HUES64 (cell line): ENCODE measurements around the gene ZDHHC12.
"Not testable (repeated sequence)": the region's sequence is repeated elsewhere in the genome, so short reads cannot be mapped to it uniquely, and the experiment has no call there.

ENCODE experiments used
- H3K27ac ChIP-seq: 2 replicates; pipeline ENCODE4 v1.7.0; 2013; ENCODE audit warnings: low read depth, low read length, inconsistent platforms
- H3K27me3 ChIP-seq: 2 replicates; pipeline ENCODE4 v1.6.1; 2013; ENCODE audit warnings: mild to moderate bottlenecking, low read length; ENCODE audit not compliant: insufficient read depth
- H3K36me3 ChIP-seq: 2 replicates; pipeline ENCODE4 v1.6.1; 2013; ENCODE audit warnings: mild to moderate bottlenecking, low read length; ENCODE audit not compliant: insufficient read depth
- H3K4me1 ChIP-seq: 2 replicates; pipeline ENCODE4 v1.6.1; 2013; ENCODE audit warnings: mild to moderate bottlenecking, low read length, moderate library complexity; ENCODE audit not compliant: insufficient read depth
- H3K4me3 ChIP-seq: 2 replicates; pipeline ENCODE4 v1.5.1; 2013; ENCODE audit warnings: mild to moderate bottlenecking, low read length, moderate library complexity
- H3K9ac ChIP-seq: 2 replicates; pipeline ENCODE4 v1.6.1; 2013; ENCODE audit warnings: mild to moderate bottlenecking, low read depth, low read length
- H3K9me3 ChIP-seq: 2 replicates; pipeline ENCODE4 v1.6.1; 2013; ENCODE audit warnings: low read depth, low read length; ENCODE audit not compliant: insufficient read depth
- WGBS: fragments of 150-250, 120-280 bp; methylation state at CpG from one replicate; pipeline ENCODE4 v1.1.7; 2013; ENCODE audit warnings: missing lambda C conversion rate; 5-methylcytosine and 5-hydroxymethylcytosine counted together

The ZDHHC12 gene

DNA sequence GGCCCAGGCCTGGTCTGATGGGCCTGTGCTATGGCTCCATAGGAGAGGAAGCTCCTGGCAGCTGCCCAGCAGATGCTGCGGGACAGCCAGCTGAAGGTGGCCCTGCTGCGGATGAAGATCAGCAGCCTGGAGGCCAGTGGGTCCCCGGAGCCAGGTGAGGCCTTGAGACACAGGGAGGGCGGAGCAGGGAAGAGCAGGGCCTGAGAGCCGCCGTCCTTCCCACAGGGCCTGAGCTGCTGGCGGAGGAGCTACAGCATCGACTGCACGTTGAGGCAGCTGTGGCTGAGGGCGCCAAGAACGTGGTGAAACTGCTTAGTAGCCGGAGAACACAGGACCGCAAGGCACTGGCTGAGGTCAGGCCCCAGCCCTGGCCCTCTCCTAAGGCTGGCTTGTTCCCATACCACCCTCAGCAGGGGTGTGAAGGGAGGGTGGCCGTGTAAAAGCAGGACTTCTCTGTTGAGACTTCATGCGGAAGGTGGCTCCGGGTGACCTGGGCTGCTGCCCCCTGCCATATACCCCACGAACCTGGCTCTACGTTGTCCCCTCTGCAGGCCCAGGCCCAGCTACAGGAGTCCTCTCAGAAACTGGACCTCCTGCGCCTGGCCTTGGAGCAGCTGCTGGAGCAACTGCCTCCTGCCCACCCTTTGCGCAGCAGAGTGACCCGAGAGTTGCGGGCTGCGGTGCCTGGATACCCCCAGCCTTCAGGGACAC is 17.1 kb downstream of the ZDHHC12 start:
- no peak overlapping the region for H3K9ac ChIP-seq
- no peak overlapping the region for H3K4me3 ChIP-seq
- H3K27ac ChIP-seq, result no peak overlapping the region
- H3K9me3 ChIP-seq, result no peaks in the 10 kb centered on the region
- no peaks in the 10 kb centered on the region for H3K4me1 ChIP-seq
- whole genome bisulfite sequencing, result 92% methylated on average over 23 of the region's 23 CpGs
- H3K36me3 ChIP-seq, result peaks cover 10% of the 10 kb centered on the region
- no peaks in the 10 kb centered on the region for H3K27me3 ChIP-seq

DNA sequence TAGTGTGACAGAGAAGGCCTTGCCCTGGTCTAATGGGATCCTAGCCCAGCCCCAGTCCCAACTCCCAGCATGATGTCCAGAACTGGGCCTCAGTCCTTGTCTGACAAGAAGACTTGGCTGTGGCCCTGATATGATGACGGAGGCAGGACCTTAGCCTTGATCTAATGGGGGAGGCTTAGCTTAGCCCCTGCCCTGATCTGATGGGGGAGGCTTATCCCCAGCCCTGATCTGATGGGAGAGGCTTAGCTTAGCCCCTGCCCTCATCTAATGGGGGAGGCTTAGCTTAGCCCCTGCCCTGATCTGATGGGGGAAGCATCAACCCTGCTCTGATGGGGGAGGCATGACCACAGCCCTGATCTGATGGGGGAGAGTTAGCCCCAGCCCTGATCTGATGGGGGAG is 17.9 kb downstream of the ZDHHC12 start:
- Histone ChIP-seq H3K9me3 (no peaks in the 10 kb centered on the region), H3K4me1 (no peaks in the 10 kb centered on the region), H3K27ac (no peak overlapping the region), H3K36me3 (peaks cover 10% of the 10 kb centered on the region), H3K27me3 (no peaks in the 10 kb centered on the region), H3K9ac (no peak overlapping the region), H3K4me3 (no peak overlapping the region)
- WGBS, result 94% methylated on average over 1 of the region's 1 CpG

DNA sequence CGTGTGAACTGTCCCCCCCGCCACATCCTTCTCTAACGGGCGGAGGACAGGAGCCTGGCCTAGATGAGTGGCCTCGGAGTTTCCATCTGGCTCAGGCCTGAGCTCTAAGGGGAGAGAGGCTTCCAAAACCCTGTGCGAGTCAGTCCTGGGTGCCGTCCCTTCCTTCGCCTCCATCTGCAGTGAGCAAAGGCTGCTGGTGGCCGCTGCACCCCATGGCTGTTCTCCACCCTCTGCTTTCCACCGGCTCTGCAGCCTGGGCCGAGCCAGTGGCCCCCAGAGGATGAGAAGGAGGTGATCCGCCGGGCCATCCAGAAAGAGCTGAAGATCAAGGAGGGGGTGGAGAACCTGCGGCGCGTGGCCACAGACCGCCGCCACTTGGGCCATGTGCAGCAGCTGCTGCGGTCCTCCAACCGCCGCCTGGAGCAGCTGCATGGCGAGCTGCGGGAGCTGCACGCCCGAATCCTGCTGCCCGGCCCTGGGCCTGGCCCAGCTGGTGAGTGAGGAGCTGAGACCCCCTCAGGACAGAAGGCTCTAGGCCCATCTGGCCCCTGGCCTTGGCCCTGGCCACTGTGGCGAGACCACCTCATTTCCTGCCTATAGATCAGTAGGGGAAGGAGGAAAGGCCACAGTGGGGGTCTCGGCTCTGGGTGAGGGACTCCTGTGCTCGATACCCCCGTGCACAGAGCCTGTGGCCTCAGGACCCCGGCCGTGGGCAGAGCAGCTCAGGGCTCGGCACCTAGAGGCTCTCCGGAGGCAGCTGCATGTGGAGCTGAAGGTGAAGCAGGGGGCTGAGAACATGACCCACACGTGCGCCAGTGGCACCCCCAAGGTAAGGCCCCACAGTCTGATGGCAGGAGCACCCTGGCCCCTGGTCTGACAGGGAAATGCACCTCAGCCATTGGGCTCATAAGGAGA is 18.6 kb downstream of the ZDHHC12 start:
- 95% methylated on average over 36 of the region's 36 CpGs for WGBS
- no peaks in the 10 kb centered on the region for H3K4me1 ChIP-seq
- no peak overlapping the region for H3K9ac ChIP-seq
- H3K36me3 ChIP-seq, result peaks cover 10% of the 10 kb centered on the region
- no peak overlapping the region for H3K4me3 ChIP-seq
- H3K27me3 ChIP-seq, result no peaks in the 10 kb centered on the region
- no peaks in the 10 kb centered on the region for H3K9me3 ChIP-seq
- H3K27ac ChIP-seq, result no peak overlapping the region

DNA sequence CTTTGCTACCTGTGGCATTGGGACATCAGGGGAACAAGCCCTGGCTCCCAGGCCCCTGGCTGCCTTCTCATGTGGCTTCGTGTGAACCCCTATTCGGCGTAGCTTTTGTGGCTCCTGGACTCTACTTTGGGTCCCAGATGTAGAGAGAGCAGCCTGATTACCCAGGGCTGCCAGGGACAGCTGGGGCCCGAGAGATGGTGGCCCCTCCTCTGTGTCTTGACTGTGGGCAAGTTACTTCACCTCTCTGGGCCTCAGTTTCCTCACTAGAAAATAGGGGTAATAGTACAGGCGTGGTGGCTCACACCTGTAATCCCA is 19.6 kb downstream of the ZDHHC12 start:
- no peak overlapping the region for H3K27ac ChIP-seq
- no peak overlapping the region for H3K9ac ChIP-seq
- H3K9me3 ChIP-seq, result no peaks in the 10 kb centered on the region
- no peak overlapping the region; the same call in 1 of the 2 replicates for H3K4me3 ChIP-seq
- H3K4me1 ChIP-seq, result no peaks in the 10 kb centered on the region
- H3K36me3 ChIP-seq, result peaks cover 10% of the 10 kb centered on the region
- WGBS, result 96% methylated on average over 5 of the region's 5 CpGs
- H3K27me3 ChIP-seq, result no peaks in the 10 kb centered on the region

DNA sequence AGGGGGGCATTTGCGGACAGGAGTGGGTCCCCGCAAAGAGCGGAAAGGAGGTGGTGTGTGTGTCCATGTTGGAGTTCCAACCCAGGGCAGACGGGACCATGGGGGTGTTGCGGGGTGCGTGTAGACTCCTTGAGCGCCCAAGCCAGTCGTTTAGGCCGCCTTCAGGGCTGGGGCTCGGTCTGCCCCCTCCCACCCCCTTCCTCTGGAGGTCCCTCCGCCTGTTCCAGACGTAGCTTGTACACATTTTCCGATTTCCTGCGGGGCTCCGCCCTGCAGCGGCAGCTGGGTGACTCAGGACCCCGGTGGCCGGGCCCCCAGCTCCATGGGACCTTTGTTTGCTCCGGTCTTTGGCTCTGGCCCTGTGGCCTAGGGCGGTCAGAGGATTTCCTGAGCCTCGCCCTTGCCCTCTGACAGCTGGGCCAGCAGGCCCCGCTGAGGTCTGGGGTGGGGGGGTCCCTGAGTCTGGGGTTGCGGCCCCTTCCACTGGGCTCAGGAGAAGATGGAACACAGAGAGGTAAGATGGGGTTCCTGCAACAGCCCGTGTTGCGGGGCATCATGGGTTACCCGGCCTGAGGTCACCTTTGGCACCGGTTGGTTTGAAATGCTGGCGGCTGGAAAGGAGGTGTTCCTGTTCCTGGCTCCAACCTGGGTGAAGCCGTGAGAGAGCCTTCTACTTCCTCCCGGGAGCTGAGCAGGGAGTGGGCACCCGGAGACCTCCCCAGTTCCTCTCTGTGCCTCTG is 20.1 kb downstream of the ZDHHC12 start:
- WGBS, result 84% methylated on average over 31 of the region's 31 CpGs
- H3K4me1 ChIP-seq, result no peaks in the 10 kb centered on the region
- no peak overlapping the region for H3K27ac ChIP-seq
- peak overlapping the region; percentile 90 for H3K4me3 ChIP-seq
- H3K9me3 ChIP-seq, result no peaks in the 10 kb centered on the region
- no peaks in the 10 kb centered on the region for H3K27me3 ChIP-seq
- H3K36me3 ChIP-seq, result peaks cover 10% of the 10 kb centered on the region
- peak overlapping the region; percentile 88 for H3K9ac ChIP-seq

DNA sequence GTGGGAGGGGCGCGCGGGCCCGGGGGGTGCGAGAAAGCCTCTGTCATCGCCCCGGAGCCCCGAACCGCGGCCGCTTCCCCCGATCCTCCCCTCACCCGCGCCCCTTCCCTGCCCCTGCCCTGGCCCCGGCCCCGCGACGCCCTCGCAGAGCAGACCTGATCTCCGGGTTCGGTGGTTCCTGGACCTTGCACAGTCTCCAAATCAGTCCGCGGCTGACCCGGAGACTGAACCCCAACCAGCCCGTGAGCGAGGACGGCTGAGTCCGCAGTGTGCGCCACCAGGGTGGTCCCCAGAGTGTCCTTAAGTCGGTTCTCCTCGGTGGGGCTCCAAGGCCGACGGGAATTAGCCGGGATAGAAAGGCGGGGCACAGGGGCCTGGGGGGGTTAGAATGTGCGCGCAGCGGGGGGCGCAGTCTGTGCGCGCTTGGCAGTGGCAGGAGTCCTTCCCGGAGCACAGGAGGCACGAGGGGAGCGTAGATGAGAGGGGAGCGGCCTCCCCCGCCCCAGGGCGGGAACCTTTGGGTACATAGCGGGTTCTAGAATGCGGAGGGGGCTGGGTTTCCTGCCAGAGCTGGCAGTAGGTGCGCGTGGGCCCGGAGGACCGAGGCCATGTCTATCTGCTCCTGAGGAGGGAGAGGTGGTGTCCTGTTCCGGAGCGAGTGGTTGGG is 20.8 kb downstream of the ZDHHC12 start:
- H3K27me3 ChIP-seq, result no peaks in the 10 kb centered on the region
- peak overlapping the region; percentile 88 for H3K9ac ChIP-seq
- H3K4me1 ChIP-seq, result no peaks in the 10 kb centered on the region
- 4% methylated on average over 55 of the region's 55 CpGs for WGBS
- no peaks in the 10 kb centered on the region for H3K9me3 ChIP-seq
- H3K36me3 ChIP-seq, result peaks cover 10% of the 10 kb centered on the region
- H3K4me3 ChIP-seq, result peak overlapping the region; percentile 90
- H3K27ac ChIP-seq, result peak overlapping the region; percentile 80; the same call in 1 of the 2 replicates

DNA sequence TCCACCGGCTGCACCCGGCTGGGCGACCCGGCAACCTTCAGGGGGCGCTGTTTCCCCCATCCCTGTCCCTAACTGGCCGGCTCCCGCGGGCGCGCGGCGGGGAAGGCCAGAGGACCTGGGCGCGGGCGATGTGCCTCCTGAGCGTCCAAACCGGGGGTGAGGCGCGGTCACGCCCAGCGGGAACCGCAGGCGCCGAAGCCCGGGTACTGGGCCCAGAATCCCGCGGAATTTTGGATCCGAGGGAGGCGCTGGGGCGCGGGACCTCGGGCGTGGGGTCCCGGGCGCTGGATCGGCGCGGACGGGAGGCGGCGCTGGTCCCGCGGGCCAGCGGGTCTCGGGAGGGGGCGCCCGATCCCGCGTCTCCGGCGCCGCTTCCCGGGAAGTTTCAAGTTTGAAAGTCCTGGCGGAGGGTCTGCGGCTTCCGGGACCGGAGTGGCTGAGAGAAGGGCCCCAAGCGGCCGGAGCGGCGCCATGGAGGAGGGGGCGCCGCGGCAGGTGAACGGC is 21.4 kb downstream of the ZDHHC12 start, which contains the start of gene PKN3:
TSS of gene PKN3 (plus strand) at position 59 of the 504 bp plus-strand sequence. CDS start at position 472, 413 bp downstream.
- WGBS, result under 1% methylated on average over 65 of the region's 65 CpGs
- peak within 1 kb of the TSS; percentile 80 for H3K27ac ChIP-seq
- no peaks in the 10 kb centered on the region for H3K9me3 ChIP-seq
- peak within 1 kb of the TSS; percentile 88 for H3K9ac ChIP-seq
- H3K4me3 ChIP-seq, result peak within 1 kb of the TSS; percentile 90
- H3K36me3 ChIP-seq, result peaks cover 10% of the 10 kb centered on the region
- H3K4me1 ChIP-seq, result no peaks in the 10 kb centered on the region
- H3K27me3 ChIP-seq, result no peaks in the 10 kb centered on the region

DNA sequence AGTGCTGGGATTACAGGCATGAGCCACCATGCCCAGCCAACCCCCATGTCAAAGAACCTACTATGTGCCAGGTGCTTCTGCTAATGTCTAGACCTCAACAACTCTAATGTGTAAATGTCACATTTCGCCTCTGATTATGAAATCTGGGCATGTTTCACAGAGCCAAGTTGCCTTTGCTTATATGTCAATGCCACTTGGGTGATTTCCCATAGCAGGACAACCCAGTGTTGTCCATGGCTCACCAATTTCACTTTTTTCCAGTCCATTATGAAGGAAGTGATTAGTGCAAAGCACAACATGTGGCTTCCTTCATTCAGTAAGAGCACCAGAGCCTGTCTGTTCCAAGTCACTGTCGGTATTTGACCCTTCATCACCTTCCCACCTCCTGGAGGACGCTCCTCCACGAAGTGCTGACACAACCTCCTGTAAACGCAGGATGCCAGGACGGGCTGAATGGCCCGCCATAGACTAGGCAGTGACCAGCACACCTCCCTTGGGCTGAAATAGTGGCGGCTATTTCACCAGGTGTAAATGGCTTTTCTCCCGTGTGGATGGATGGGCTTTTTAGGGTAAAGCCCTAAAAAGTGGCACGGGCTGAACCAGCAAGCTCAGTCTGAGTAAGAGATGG is 22.6 kb downstream of the ZDHHC12 start:
- Histone ChIP-seq H3K4me3 (no peak overlapping the region), H3K27me3 (no peaks in the 10 kb centered on the region), H3K36me3 (peaks cover 19% of the 10 kb centered on the region), H3K4me1 (no peaks in the 10 kb centered on the region), H3K9ac (no peak overlapping the region), H3K9me3 (no peaks in the 10 kb centered on the region), H3K27ac (no peak overlapping the region)
- WGBS, result 82% methylated on average over 10 of the region's 10 CpGs

DNA sequence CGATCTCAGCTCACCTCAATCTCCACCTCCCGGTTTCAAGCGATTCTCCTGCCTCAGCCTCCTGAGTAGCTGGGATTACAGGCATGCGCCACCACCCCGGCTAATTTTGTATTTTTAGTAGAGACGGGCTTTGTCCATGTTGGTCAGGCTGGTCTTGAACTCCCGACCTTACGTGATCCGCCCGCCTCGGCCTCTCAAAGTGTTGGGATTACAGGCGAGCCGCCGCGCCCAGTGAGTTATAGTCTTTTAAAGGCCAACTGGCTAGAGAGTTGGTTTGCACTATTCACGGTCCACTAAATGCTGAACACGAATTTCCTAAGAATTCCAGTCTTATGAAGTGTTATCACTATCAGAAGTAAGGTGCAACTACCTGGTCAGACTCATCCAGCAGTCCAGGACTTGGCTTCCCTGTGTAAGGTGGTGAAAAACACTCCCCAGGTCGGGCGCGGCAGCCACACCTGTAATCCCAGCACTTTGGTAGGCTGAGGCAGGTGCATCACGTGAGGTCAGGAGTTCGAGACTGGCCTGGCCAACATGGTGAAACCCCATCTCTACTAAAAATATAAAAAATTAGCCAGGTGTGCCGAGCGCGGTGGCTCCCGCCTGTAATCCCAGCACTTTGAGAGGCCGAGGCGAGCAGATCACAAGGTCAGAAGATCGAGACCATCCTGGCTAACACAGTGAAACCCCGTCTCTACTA is 24.7 kb downstream of the ZDHHC12 start:
- not testable (repeated sequence) for H3K9me3 ChIP-seq, H3K9ac ChIP-seq, H3K4me3 ChIP-seq, H3K27me3 ChIP-seq, H3K4me1 ChIP-seq, H3K27ac ChIP-seq
- H3K36me3 ChIP-seq, result peaks cover 29% of the 10 kb centered on the region
- WGBS, result 97% methylated on average over 28 of the region's 30 CpGs
